Skin epidermis (tissue), 12 donors: ENCODE results near the gene CMKLR1.

ENCODE experiments used
- H3K27ac ChIP-seq, 21 experiments: fragments of 200-600 bp; sonication (generic) in 11 of 21; one replicate each; pipeline ENCODE4 v1.5.0; 2020; ENCODE audit warnings: mild to moderate bottlenecking in 3 of 21, inconsistent platforms in 2 of 21, moderate library complexity in 2 of 21
- H3K4me3 ChIP-seq, 7 experiments: fragments of 200-600 bp; sonication (generic) in 2 of 7; one replicate each; pipeline ENCODE4 v1.5.0; 2020; ENCODE audit warnings: inconsistent platforms in 2 of 7, mild to moderate bottlenecking in 2 of 7, moderate library complexity in 1 of 7

CMKLR1 gene

DNA sequence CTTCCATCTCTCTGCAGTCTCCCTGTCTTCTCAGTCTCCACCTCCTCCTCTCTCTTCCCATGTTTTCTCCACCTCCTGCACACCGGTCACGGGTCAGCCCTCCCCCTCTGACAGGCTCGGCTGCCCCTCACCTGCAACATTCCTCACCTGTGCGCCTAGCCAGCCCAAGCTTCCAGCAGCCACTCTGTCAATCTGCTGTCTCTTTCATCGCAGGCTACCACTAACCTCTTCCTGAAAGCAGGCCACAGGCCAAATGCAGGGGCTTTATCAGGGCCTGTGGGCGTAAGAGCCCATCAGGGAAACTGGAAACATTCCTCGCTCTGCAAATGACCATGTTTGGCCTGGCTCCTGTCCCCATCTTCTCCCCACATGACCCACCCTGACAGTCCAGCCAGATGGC lies 34.5 kb downstream of the CMKLR1 start:
- H3K4me3 ChIP-seq = no peak overlapping the region
- peak overlapping the region in 15 of 21 experiments; percentile 17 to 91 (median 77) for H3K27ac ChIP-seq

DNA sequence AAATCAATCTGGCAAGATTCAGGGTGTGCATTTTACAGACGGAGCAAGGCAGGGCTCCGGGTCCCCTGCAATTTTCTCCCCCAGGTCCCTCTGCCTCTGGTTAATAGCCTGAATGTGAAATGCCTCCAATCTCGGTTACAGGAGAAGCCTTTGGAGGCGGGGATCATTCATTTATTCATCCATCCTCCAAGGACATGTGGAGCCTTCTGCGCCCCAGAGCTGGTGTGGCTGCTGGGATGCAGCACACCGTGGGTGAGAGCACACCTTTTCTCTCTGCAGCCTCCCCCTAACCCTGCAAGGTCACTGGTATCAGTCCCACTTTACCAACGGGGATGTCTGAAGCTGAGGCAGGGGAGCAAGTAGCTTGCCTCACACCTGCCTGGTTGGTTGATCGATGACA lies 35.4 kb downstream of the CMKLR1 start:
- Histone ChIP-seq H3K27ac (peak overlapping the region in 13 of 21 experiments; percentile 18 to 91 (median 65)), H3K4me3 (no peak overlapping the region)

DNA sequence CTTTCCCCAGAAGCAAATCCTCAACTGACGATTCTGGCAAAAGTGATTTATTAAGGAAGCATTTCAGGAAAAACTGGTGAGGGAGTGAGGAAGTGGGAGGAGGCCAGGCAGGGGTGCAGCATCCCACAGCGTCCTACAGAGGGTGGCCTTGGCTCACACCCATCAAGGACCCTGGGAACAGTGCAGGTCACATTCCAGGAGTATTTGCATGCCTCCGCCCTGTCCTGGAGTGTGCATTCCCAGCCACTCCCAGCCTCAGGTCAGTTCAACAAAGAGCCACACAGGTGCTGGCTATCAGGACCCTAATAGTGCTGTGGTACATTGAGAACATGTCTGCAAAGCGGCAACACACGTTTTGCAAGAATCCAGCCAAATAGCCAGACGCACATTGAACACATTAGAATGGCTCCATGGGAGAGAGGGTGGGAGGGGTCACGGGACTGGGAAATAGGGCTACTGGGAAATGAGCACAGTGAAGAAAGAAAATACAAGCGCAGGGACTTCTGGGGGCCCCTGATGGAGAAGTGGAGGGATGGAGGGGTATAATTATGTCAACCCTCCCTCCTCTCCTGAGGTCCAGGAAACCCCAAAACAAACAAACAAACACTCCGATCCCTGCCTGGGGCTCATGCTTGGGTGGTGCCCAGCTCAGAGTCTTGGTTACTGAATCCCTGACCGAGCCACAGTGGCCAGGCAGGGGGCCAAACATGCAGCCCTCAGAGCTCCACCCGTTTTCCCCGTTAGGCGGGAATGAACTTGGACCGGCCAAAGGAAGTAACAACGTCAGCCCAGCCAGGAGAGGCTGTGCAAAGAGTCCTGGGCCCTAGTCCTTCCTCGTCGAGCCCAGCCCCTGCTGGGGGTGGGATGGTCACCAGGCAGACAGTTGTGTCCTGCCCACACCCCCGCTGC lies 36.5 kb downstream of the CMKLR1 start:
- H3K4me3 ChIP-seq = no peak overlapping the region
- H3K27ac ChIP-seq = peak overlapping the region in 16 of 21 experiments; percentile 0 to 91 (median 55)

DNA sequence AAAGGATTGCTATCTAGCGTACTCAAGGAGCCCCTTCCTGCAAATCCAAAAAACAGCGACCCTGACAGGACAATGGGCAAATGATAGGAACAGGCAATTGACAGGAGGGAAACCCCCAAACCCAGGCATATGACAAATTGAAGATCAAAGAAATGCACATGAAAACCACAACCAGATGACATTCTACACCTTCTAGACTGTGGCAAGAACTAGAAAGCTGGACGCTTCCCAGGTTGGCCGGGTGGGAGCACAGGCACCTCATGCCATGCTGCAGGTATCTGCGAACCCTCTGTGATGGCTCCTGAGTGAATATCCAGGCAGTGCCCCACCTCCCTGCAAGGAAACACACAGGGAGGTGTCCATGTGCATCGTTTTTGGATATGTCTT lies 37.1 kb downstream of the CMKLR1 start:
- no peak overlapping the region for H3K4me3 ChIP-seq
- H3K27ac ChIP-seq = peak overlapping the region in 7 of 21 experiments; percentile 8 to 91 (median 83)

DNA sequence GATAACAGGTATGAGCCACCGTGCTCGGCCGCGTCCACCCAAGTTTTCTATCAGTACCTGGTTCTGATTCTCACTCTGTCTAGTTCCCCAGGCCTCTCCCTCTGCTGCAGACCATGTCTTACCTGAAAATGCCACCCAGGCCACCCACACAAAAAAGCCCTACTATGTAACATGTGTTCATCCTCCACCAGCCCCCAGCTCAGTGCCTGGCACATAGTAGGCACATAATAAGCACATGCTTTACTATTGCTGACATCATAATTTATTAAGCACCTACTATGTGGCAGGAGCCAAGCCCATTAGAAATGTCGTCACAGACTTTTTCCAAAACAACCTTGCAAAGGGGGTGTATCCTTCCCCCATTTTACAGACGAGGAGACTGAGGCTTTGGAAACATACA lies 37.8 kb downstream of the CMKLR1 start:
- Histone ChIP-seq H3K4me3 (no peak overlapping the region), H3K27ac (no peak overlapping the region)

DNA sequence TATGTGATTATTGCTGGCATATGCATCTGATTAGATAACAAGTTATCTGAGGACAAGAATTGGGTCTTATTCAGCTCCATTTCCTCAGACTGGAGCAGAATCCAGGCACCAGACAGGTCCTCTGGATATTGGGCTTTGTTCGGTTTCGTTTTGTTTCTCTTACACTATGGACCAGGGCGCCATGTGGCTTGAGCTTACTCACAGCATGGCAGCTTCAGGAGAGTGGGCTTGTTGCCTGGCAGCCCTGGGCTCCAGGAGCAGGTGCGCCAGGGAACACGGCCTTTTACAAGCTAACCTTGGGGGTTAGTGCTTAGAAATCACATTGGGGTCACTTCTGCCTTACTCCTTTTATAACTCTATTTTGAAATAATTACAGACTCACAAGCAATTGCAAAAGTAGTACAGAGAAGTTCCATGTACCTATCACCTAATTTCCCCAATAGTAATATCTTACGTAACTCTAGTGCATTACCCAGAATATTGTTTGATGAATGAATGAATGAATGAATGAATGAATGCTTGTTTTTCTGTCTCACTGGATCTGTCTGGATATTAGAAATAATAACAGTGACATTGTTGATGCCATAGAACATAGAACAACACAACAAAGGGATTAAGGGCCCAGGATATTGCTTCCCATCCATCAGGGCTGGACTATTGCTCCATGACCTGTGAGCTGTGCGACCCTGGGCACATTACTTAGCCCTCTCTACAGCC lies 39.0 kb downstream of the CMKLR1 start:
- peak overlapping the region in 1 of 21 experiments; percentile 46 for H3K27ac ChIP-seq

DNA sequence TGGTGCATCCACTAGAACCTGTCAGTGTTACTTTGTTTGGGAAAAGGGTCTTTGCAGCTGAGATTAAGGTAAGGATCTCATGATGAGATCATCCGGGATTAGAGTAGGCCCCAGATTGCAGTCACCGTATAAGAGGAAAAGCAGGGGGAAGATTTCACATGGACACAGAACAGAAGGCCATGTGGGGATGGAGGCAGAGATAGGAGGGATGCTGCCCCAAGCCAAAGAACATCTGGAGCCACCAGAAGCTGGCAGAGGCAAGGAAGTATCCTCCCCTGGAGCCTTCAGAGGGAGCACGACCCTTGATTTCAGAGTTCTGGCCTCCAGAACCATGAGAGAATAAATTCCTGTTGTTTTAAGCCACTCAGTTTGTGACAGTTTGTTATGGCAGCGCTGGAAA lies 39.6 kb downstream of the CMKLR1 start:
- H3K4me3 ChIP-seq = no peak overlapping the region

More for the DNA sequence above, 39.0 kb downstream of the CMKLR1 start:
- H3K4me3 ChIP-seq = no peak overlapping the region

DNA sequence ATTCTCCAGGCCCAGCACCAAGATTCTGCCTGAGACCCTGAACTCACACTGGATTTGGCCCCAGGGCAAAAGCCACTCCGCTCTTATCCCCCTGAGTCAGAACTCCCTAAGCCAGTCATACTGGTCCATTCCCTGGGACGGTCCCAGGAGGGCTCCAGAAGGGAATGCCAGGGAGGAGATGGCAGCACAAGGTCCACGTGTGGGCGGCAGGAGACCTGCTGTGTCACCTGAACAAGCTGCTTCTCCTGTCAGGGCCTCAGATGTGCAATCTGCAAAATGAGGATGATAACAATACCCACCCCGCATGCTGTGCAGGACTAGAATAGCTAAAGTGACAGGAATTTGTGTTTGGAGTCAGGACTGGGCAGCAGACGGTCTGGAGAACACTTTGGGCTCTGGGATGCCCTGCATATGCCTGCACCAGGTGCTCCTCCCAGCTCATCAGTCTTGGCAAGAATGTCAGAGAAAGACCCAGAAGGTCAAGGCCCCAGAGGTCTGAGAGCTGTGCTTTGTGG lies 40.3 kb downstream of the CMKLR1 start:
- Histone ChIP-seq H3K27ac (peak overlapping the region in 3 of 21 experiments; percentile 6 to 21 (median 10)), H3K4me3 (no peak overlapping the region)

More for the DNA sequence above, 39.6 kb downstream of the CMKLR1 start:
- H3K27ac ChIP-seq = peak overlapping the region in 1 of 21 experiments; percentile 5

DNA sequence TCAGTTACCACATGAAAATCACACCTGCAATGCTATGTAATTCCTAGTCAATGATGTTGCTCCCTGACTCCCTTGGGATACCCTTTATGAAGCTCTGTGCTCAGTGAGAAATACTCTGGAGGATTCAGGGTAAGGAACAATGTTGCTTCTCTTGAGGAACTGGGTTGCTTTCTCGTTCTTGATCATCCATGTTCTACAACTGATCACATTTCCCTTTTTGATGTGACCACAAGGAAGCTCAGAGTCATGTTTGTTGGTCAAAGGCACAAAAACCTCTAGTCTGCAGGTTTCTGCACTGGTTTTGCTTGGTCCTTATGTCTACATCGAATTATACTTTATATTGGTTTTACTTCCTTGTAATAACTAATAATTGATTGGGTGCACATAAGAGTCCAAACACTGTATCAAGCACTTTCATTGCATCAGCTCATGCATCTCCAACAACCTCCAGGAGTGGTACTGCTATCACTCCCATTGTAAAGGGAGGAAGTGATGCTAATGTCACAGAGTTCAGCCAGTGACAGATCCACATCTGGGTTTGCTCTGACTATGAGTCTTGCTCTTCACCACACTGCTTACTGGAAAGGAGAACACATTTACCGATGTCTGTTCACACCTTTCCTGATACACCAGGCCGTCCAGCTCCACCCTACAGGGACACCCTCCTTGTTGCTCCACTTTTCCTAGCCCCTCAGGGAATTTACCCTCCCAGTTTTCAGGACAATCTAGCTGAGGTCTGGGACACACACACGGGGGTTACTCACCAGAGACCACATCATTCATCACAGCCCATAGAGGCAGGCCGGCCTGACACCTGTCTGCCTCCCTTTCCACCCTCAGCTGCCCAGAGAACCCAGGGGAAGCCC lies 41.0 kb downstream of the CMKLR1 start:
- Histone ChIP-seq H3K4me3 (no peak overlapping the region), H3K27ac (peak overlapping the region in 5 of 21 experiments; percentile 3 to 23 (median 10))

DNA sequence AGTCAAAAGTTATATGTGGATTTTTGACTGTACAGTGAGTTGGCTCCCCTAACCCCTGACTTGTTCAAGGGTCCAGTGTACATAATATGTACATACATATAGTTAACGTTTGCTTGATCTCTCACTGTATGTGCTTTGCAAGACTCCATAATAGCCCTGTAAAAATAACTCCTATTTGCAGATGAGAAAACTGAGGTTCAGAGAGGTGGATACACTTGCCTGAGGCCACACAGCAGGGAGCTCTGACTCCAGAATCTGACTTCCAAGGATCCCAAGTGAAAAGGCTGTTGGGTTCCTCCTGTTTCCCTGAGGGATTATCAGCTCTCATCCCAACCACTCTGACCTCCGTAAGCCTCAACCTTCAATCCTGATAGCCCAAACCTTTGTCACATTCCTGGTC lies 41.7 kb downstream of the CMKLR1 start:
- no peak overlapping the region for H3K4me3 ChIP-seq
- H3K27ac ChIP-seq = peak overlapping the region in 3 of 21 experiments; percentile 3 to 23 (median 16)

DNA sequence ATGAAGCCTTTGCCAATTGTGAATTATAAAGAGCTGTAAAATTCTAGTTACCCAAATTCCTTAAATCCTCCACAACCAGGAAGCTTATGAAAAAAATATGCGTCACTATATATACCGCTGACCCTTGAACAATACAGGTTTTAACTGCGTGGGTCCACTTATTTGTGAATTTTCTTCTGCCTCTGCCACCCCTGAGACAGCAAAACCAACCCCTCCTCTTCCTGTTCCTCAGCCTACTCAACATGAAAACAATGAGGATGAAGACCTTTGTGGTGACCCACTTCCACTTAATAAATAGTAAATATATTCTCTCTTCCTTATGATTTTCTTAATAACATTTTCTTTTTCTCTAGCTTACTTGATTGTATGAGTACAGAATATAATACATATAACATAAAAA lies 42.2 kb downstream of the CMKLR1 start:
- Histone ChIP-seq H3K27ac (peak overlapping the region in 3 of 21 experiments; percentile 15 to 50 (median 50)), H3K4me3 (no peak overlapping the region)

DNA sequence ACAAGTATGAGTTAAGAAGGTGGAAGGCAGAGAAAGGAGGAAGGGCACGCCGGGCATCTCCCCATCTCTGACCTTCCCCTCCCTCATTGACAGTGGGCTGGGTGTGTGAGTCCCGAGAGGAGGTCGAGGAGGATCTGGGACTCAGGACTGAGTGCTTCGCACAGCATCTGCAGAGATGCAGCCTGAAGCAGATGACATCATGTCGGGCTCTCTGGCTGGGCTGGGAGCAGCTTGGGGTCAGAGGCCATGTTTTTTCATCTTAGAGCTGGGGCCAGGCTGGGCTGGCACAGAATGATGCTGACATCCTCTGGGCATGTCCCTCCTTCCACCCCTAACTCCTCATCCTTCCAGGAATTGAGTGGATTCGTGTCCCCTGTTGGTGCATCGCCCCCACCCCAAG lies 43.5 kb downstream of the CMKLR1 start:
- no peak overlapping the region for H3K4me3 ChIP-seq
- peak overlapping the region in 1 of 21 experiments; percentile 24 for H3K27ac ChIP-seq

DNA sequence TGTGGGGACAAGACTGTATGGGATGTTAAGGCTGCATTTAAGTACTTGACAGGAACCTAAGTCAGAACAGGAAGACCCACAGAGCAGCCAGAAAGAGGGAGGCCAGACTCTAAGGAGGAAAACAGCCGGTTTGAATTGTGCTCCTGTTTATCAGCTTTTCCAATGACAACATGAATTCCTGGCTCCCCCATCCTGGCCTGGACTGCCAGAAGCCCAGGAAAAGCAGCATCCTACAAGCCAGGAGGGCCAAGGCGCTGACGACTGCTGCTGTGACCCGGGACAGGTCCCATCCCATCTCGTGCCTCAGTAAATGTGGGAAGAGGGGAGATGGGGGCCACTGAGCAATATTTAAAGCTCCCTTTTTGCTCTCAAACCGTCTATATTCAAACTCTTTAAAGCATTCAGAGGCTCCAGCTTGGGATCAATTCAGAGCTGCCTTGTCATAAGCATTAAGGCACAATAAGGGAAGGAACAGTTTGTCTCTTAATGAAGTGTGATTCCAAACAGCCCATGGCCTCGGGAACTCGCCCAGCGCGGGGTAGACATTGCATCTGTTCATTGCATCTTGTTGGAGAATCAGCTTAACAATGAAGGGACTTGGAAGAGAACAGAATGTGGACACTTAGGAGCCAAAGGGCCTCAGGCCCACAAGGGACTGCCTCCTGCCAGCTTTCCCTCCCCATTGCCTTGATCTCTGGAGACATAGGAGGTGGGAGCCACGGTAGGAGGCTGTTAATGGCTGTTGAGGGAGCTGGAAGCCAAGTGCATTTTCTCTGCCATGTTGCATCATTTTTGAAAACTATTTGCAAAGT lies 49.6 kb downstream of the CMKLR1 start:
- Histone ChIP-seq H3K27ac (peak overlapping the region in 6 of 21 experiments; percentile 26 to 69 (median 37)), H3K4me3 (no peak overlapping the region)

DNA sequence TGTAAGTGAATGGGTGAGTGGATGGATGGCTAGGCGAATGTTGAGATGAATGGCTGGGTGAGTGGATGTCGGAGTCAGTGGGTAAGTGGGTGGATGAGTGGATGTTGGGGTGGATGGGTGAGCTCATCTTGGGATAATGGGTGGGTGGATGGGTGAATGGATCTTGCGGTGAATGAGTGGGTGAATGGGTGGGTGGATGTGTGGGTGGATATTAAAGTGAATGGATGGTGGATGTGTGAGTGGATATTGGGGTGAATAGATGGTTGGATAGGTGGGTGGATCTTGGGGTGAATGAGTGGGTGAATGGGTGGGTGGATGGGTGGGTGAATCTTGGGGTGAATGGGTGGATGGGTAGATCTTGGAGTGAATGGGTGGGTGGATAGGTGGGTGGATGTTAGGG lies 51.9 kb downstream of the CMKLR1 start:
- H3K27ac ChIP-seq = no peak overlapping the region
- H3K4me3 ChIP-seq = no peak overlapping the region

DNA sequence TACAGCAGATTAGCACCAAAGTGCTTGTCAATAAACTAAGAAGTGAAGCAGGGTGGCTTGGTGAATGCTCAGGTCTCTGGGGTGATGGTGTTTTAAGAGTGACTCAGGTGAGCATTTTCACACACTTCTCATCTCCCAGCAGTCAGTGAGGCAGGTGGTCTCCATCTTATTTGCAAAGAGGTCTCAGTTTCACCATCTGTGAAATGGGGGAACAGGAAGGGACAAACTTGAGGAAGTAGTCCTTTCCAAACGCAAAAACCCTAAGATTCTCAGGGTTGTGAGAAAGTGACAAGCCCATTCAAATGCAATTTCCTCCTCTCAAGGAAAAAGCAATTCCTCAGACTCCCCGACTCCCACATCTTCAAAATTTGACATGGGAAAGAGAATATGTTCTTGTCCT lies 54.1 kb downstream of the CMKLR1 start:
- Histone ChIP-seq H3K4me3 (no peak overlapping the region), H3K27ac (no peak overlapping the region)

DNA sequence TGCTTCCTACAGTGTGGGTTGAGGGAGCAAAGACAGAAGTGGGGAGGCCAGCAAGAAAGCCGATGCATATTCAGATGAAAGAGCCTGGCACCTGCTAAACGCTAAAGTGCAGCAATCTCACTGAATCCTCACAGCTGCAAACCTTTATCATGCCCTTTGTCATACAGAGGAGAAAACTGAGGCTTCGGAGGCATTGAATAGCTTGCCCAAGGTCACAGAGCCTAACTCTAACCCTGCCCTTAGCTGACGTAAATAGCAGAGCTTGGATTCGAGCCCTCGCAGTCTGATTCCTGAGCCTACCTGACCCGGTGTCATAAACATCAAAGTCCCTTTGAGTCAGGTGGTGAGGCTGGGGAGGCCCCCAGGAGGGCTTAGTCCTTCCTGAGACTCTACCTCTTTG lies 54.9 kb downstream of the CMKLR1 start:
- no peak overlapping the region for H3K27ac ChIP-seq
- no peak overlapping the region for H3K4me3 ChIP-seq

DNA sequence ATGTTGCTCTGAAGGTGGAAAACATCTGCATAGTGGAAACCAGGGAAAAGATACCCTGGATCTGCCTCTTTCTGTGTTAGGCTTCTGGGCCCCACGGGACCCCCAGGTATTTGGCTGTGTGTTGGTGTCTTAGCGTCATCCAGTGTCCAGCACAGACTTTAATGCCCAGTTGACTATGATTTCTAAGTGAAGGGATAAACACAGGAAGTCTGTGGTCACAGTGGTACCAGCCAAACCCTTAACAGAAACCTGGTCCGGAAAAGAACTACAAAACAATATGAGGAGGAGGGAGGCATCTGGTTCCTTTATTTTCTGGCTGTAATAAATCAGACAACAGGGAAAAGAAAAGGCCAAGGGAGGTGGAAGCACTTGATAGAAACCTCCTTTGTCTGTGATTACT lies 56.4 kb downstream of the CMKLR1 start:
- H3K4me3 ChIP-seq = no peak overlapping the region
- H3K27ac ChIP-seq = no peak overlapping the region

DNA sequence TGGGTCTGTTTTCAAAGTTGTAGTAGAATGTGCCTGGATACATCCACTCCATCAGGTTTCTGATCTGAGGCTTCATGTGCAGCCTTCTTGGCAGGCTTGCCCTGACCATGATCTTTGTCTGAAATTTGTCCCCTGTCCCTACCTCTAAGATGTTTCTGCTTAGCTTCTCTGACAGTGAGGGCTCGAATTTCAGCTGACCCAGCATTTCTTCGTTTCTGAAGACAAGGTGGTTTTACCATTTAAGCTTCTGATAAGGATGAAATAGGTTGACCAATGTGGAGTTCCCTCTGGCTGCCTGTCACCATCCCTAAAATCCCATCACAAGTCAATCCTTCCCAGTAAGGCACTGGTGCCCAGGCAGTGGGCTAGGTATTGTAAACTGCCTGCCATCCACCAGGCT lies 57.0 kb downstream of the CMKLR1 start:
- Histone ChIP-seq H3K27ac (no peak overlapping the region), H3K4me3 (no peak overlapping the region)

DNA sequence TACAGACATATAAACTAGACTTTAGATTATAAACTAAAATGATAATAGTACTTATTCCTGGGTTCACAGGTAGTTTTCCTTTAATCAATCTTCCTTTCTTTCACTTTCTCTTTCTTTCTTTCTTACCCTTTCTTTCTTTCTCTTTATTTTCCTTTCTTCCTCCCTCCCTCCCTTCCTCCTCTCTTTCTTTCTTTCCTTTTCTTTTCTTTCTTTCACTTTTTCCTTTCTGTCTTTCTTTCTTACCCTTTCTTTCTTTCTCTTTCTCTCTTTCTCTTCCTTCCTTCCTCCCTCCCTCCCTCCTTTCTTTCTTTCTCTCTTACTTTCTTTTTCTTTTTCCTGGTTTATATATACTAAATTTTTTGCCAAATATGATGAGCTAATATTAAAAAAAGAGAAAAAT lies 61.5 kb downstream of the CMKLR1 start:
- no peak overlapping the region for H3K27ac ChIP-seq
- H3K4me3 ChIP-seq = no peak overlapping the region
